Spleen (tissue), 7 donors: ENCODE data around the gene ETV5.

Source experiments
- CTCF ChIP-seq, 11 experiments: fragments of 200-600 bp in 7 of 11; fragments of 450-650 bp in 4 of 11; sonication (generic) in 4 of 11; IDR thresholded peaks in 8 of 11; conservative IDR thresholded peaks in 3 of 11; 1 replicate in 7 of 11; 2 replicates in 4 of 11; pipeline versions ENCODE4 v1.4.0 to v1.8.0; 2016 to 2021; ENCODE audit warnings: antibody characterized with exemption in 11 of 11, inconsistent platforms in 4 of 11, mild to moderate bottlenecking in 1 of 11
- POLR2A ChIP-seq, 3 donors: fragments of 450-650 bp; IDR thresholded peaks; one replicate each; pipeline ENCODE4 v1.5.1; 2017; ENCODE audit warnings: antibody characterized with exemption in 3 of 3, mild to moderate bottlenecking in 1 of 3
- donor health status: DM: no; HTN: no; CAD: no; lungs with moderate emphysema.
- donor health status: DM: no; HTN: no; CAD: no.
- donor health status: DM: no; HTN: no; CAD: no.

- TF ChIP-seq CTCF (IDR thresholded peaks at IDR 0.05 in 8 of 11, conservative IDR thresholded peaks at IDR 0.05 in 3 of 11), result no peak
- no peak for TF ChIP-seq POLR2A (IDR thresholded peaks at IDR 0.05)
Measured at GRCh38 chr3:186154641-186155040, 45.8 kb upstream of the ETV5 start.
